OCI-LY1 (cell line): ENCODE data around the gene GLI3.

Experiments used
- EZH2 ChIP-seq: fragments of 200-600 bp; sonication (generic), shearing (Covaris generic); IDR thresholded peaks from 2 replicates; pipeline ENCODE4 v1.8.0; 2017; ENCODE audit warnings: borderline replicate concordance, mixed run types, mild to moderate bottlenecking, antibody characterized with exemption, low read length, moderate library complexity, mixed read lengths
- TF ChIP-seq, protein P1 (sequence below): fragments of 200-600 bp; sonication (generic), shearing (Covaris generic); IDR thresholded peaks from 2 replicates; pipeline ENCODE4 v1.5.1; 2017; ENCODE audit warnings: mild to moderate bottlenecking, antibody characterized with exemption, low read length, moderate library complexity, mixed read lengths

DNA sequence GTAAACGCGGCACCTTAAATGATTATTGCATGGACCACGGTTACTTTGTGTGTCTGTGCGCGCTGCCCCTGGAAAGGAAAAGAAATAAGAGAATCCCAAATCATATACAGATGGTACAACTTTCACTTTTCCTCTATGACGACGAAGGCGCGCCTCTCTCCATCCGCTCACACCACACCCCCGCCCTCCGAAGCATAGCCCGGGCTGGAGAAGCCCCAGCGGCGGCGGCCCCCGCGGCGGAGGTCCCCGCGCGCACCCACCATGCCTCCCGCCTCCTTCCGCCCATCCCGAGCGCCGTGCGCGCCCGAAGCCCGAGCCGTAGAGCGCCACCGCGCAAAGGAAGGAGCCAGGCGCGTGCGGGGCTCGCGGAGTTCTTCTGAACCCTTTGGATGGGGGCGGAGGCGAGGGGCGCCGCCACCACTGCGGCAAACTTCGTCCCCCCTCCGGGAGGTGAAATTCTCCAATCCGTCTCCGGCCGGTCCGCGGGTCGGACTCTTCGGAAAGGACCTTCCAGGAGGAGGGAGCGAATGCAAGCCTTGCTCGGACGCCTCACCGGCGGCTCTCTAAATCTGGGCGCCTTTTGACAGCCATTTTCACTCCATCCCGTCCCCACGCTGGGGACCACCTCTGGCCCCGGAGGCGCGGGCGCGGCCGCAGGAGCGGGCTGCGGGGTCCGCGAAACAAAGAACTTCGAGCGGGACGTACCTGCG, 588 bp downstream of the GLI3 start:
- TF ChIP-seq, protein P1, sequence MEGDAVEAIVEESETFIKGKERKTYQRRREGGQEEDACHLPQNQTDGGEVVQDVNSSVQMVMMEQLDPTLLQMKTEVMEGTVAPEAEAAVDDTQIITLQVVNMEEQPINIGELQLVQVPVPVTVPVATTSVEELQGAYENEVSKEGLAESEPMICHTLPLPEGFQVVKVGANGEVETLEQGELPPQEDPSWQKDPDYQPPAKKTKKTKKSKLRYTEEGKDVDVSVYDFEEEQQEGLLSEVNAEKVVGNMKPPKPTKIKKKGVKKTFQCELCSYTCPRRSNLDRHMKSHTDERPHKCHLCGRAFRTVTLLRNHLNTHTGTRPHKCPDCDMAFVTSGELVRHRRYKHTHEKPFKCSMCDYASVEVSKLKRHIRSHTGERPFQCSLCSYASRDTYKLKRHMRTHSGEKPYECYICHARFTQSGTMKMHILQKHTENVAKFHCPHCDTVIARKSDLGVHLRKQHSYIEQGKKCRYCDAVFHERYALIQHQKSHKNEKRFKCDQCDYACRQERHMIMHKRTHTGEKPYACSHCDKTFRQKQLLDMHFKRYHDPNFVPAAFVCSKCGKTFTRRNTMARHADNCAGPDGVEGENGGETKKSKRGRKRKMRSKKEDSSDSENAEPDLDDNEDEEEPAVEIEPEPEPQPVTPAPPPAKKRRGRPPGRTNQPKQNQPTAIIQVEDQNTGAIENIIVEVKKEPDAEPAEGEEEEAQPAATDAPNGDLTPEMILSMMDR: no peak
- TF ChIP-seq EZH2: no peak
